OCI-LY7 (cell line): Measurements from ENCODE around the gene ENGASE.

Experiments
- EZH2phosphoT487 ChIP-seq: fragments of 200-600 bp; sonication (generic); IDR thresholded peaks from 2 replicates; pipeline ENCODE4 v1.6.1; 2018; ENCODE audit warnings: low read depth, borderline replicate concordance, mild to moderate bottlenecking, mixed run types, antibody characterized with exemption, low read length, moderate library complexity, mixed read lengths
- TF ChIP-seq, protein P1 (sequence below): fragments of 200-600 bp; sonication (generic); conservative IDR thresholded peaks from 2 replicates; pipeline ENCODE4 v1.5.1; 2014; ENCODE audit warnings: mild to moderate bottlenecking, antibody characterized with exemption, low read length, moderate library complexity, mixed read lengths

- TF ChIP-seq, protein P1, sequence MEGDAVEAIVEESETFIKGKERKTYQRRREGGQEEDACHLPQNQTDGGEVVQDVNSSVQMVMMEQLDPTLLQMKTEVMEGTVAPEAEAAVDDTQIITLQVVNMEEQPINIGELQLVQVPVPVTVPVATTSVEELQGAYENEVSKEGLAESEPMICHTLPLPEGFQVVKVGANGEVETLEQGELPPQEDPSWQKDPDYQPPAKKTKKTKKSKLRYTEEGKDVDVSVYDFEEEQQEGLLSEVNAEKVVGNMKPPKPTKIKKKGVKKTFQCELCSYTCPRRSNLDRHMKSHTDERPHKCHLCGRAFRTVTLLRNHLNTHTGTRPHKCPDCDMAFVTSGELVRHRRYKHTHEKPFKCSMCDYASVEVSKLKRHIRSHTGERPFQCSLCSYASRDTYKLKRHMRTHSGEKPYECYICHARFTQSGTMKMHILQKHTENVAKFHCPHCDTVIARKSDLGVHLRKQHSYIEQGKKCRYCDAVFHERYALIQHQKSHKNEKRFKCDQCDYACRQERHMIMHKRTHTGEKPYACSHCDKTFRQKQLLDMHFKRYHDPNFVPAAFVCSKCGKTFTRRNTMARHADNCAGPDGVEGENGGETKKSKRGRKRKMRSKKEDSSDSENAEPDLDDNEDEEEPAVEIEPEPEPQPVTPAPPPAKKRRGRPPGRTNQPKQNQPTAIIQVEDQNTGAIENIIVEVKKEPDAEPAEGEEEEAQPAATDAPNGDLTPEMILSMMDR, result no peak
- TF ChIP-seq EZH2phosphoT487, result no peak
These were observed 10.7 kb downstream of the ENGASE start for GRCh38 chr17:79085154-79085920.
